HG02870 (cell line): Measurements from ENCODE around the gene SMIM5.
A peak's percentile ranks its signal among the peaks of the same experiment; 100 is the strongest.

Experiments
- ATAC-seq: cut with Tn5 transposase; IDR thresholded peaks from one replicate; pipeline ENCODE4 v1.9.1; 2021; ENCODE audit warnings: mild to moderate bottlenecking, moderate library complexity; ENCODE audit not compliant: unreplicated experiment

SMIM5 gene

GRCh38 chr17:75664099-75664549 is 30.9 kb downstream of the SMIM5 start:
- ATAC-seq = peak; percentile 74

GRCh38 chr17:75665981-75666380 is 32.7 kb downstream of the SMIM5 start:
- ATAC-seq = no peak

- ATAC-seq = peak; percentile 62
Observed at GRCh38 chr17:75666959-75667790, 33.9 kb downstream of the SMIM5 start, which contains the start of the genes RECQL5 and SAP30BP. RECQL5 (minus strand) TSS chr17:75667154; CDS start chr17:75666557, 597 bp downstream. SAP30BP (plus strand) TSS chr17:75667338; CDS start chr17:75667373, 35 bp downstream.

- no peak for ATAC-seq
Observed at GRCh38 chr17:75667825-75668224, 34.6 kb downstream of the SMIM5 start.

GRCh38 chr17:75668489-75668888 is 35.3 kb downstream of the SMIM5 start:
- no peak for ATAC-seq

GRCh38 chr17:75670868-75671267 is 37.6 kb downstream of the SMIM5 start:
- no peak for ATAC-seq

GRCh38 chr17:75672011-75672410 is 38.8 kb downstream of the SMIM5 start:
- no peak for ATAC-seq

- ATAC-seq = no peak
Observed at GRCh38 chr17:75673487-75673886, 40.3 kb downstream of the SMIM5 start.

- ATAC-seq = no peak
Observed at GRCh38 chr17:75676461-75676860, 43.2 kb downstream of the SMIM5 start.

- no peak for ATAC-seq
Observed at GRCh38 chr17:75679706-75680211, 46.5 kb downstream of the SMIM5 start.

GRCh38 chr17:75680431-75680830 is 47.2 kb downstream of the SMIM5 start:
- ATAC-seq = no peak

- no peak for ATAC-seq
Observed at GRCh38 chr17:75681289-75681688, 48.1 kb downstream of the SMIM5 start.

GRCh38 chr17:75683583-75683982 is 50.3 kb downstream of the SMIM5 start:
- ATAC-seq = no peak

GRCh38 chr17:75684249-75684648 is 51.0 kb downstream of the SMIM5 start:
- no peak for ATAC-seq

- ATAC-seq = no peak
Observed at GRCh38 chr17:75684924-75685323, 51.7 kb downstream of the SMIM5 start.

- no peak for ATAC-seq
Observed at GRCh38 chr17:75685499-75685898, 52.3 kb downstream of the SMIM5 start.

GRCh38 chr17:75688209-75688825 is 55.1 kb downstream of the SMIM5 start:
- no peak for ATAC-seq

- no peak for ATAC-seq
Observed at GRCh38 chr17:75689441-75689873, 56.2 kb downstream of the SMIM5 start.
